ENCODE measurements around the gene WNT7A. TPM values are rescaled to one million over a fixed set of nuclear protein-coding genes. Genes with fewer than 3 reads are reported as not detected.

Gene WNT7A
- total RNA-seq, 1 donor = not detected

DNA sequence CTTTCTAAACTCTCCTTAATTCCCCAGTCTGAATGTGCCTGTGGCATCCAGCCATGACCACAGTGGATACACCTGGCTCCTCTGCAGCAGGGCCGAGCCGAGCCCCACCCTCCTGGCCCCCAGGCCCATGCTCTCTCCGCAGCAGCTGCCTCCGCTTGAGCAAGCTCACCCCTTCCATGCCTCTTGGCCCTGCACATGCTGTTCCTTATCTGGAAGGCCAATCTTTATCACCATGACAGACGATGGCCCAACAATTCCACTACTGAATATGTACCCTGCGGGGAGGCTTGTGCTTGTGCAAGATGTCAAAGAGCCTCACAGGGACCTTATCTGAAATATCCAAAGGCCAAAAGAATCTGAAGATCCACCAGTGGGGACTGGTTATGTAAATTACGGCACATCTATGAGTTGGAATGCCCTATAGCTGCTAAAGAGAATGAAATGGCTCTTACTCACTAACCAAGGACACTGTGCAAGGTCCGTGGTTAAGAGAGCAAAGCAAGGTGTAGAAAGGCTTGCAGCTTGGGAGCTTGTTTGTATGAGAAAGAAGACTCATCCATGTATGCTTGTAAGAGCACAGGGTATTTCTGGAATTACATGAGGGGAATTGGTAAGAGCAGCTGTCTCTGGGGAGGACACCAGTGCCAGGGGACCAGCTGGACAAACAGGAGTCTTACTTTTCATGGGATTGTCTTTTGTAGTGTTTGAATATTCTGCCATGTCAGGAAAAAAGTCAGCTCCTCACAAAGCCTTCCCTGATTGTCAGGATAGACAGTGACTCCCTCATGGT, 55.2 kb downstream of the WNT7A start:
- no peak overlapping the region for H3K4me3 ChIP-seq (ENCODE audit: low read depth, low read length)
- TF ChIP-seq, protein P1, sequence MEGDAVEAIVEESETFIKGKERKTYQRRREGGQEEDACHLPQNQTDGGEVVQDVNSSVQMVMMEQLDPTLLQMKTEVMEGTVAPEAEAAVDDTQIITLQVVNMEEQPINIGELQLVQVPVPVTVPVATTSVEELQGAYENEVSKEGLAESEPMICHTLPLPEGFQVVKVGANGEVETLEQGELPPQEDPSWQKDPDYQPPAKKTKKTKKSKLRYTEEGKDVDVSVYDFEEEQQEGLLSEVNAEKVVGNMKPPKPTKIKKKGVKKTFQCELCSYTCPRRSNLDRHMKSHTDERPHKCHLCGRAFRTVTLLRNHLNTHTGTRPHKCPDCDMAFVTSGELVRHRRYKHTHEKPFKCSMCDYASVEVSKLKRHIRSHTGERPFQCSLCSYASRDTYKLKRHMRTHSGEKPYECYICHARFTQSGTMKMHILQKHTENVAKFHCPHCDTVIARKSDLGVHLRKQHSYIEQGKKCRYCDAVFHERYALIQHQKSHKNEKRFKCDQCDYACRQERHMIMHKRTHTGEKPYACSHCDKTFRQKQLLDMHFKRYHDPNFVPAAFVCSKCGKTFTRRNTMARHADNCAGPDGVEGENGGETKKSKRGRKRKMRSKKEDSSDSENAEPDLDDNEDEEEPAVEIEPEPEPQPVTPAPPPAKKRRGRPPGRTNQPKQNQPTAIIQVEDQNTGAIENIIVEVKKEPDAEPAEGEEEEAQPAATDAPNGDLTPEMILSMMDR (IDR thresholded peaks at IDR 0.05; ENCODE audit: insufficient read depth, low read length) = no peak
- no peak for DNase-seq (ENCODE audit: low read depth)

DNA sequence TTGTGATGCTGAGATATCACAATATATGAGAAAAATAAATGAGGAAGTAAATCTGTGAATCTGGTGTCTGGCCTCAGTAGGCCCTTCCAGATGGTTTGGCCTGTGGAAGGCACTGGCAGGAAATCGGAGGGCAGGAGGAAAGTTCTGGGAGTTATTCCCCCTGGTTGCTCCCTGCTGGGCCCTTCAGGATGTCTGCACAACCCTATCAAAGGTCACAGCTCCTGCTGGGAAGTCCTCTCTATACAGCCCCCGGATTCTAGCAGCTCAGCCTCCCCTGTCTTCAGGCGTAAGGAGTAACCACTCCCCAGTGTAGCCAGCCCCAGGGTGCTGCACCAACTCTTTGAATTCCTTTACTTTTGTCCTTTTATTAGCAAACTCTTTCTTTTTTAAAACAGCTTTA, 56.2 kb downstream of the WNT7A start:
- H3K4me3 ChIP-seq (ENCODE audit: low read depth, low read length) = no peak overlapping the region
- DNase-seq (ENCODE audit: low read depth) = no peak
- TF ChIP-seq, protein P1 (IDR thresholded peaks at IDR 0.05; ENCODE audit: insufficient read depth, low read length) = no peak

DNA sequence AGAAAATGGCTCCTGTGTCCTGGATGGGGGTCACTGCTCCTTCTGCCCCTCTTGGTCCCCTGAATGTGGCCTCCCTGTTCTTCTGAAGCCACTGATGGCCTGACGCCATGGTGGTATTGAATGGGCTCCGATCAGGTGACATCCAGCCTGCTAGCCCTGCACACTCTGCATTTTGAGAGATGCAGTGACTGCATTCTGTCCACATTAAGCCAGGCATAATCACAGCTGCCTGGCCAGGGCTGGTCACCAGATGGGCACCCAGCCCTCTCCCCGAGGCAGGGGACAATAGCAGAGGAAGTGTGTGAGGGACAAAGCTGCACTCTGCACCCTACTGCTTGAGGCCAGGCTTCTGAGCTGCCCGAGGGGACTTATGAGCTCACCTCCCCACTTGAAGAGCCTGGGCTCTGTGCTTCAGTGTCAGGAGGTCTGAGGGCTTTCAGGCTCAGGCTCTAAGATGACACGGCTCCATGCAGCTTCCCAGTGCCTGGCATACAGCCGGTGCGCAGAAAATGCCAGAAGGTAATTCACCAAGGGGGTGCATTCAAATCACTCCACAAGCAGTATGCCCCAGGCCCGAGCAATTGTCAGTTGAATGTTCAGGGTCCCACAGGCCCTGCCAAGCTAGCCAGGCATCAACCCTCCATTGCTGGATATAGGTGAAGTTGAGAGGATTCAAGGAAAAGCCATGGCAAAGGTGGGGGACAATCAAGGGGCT, 56.8 kb downstream of the WNT7A start:
- no peak for DNase-seq (ENCODE audit: low read depth)
- TF ChIP-seq, protein P1 (IDR thresholded peaks at IDR 0.05; ENCODE audit: insufficient read depth, low read length) = no peak
- H3K4me3 ChIP-seq (ENCODE audit: low read depth, low read length) = no peak overlapping the region

DNA sequence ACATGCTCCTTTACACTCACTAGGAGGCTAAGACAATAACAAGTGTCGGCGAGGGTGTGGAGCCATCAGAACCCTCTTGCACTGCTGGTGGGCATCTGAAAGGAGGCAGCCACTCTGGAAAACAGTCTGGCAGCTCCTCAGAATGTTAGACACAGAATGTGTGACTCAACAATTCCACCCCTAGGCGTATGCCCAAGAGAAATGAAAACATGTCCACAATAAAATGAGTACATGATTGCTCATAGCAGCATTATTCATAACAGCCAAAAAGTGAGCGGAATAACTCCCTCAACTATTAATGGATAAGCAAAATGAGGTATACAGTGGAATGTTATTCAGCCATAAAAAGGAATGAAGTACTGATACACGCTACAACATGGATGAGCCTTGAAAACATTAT, 57.8 kb downstream of the WNT7A start:
- DNase-seq (ENCODE audit: low read depth) = peak; percentile 2
- TF ChIP-seq, protein P1 (IDR thresholded peaks at IDR 0.05; ENCODE audit: insufficient read depth, low read length) = no peak

DNA sequence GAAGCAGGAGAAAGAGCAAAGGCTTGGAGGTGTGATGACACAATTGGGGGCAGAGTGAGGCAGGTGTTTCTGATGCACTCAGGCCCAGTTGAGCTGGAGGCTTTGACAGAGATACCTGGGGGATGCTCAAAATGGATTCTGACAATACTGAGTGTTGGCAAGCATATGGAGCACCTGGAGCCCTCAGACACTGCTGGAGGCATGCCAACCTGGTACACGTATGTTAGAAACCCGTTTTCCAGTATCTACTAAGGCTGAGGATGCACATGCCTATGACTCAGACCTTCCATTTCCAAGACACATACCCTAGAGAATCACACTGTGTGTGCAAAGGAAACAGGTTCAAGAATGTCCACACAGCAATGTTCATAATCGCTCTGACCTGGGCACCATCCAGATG, 58.7 kb downstream of the WNT7A start:
- TF ChIP-seq, protein P1 (IDR thresholded peaks at IDR 0.05; ENCODE audit: insufficient read depth, low read length) = no peak
- H3K4me3 ChIP-seq (ENCODE audit: low read depth, low read length) = no peak overlapping the region
- DNase-seq (ENCODE audit: low read depth) = no peak

More for the DNA sequence above, 57.8 kb downstream of the WNT7A start:
- H3K4me3 ChIP-seq (ENCODE audit: low read depth, low read length) = no peak overlapping the region

DNA sequence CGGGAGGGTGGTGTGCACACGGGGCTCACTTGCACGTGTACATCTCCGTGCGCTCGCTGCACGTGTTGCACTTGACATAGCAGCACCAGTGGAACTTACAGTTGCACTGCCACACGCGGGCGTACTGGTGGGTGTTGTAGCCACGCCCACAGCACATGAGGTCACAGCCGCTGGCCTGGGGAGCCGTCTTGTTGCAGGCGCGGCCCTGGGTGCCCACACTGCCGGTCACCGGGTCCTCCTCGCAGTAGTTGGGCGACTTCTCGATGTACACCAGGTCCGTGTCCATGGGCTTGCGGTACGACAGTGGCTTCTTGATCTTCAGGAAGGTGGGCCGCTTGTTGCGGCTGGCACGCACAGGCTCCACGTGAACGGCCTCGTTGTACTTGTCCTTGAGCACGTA, 61.0 kb downstream of the WNT7A start:
- no peak overlapping the region for H3K4me3 ChIP-seq (ENCODE audit: low read depth, low read length)
- no peak for DNase-seq (ENCODE audit: low read depth)
- TF ChIP-seq, protein P1 (IDR thresholded peaks at IDR 0.05; ENCODE audit: insufficient read depth, low read length) = no peak

Measured in fibroblast of the aortic adventitia (primary cell).